Vagina (tissue), 2 donors: Measurements from ENCODE around the gene DPP10. TPM values are rescaled to one million over a fixed set of nuclear protein-coding genes. Genes with fewer than 3 reads are reported as not detected.

Source experiments
- DNase-seq, 2 donors: peaks; one replicate each; pipeline ENCODE4 v3.0.0-alpha.2; 2017; ENCODE audit errors: extremely low spot score in 2 of 2
- H3K27ac ChIP-seq: fragments of 200-600 bp; sonication (generic); one replicate; pipeline ENCODE4 v1.5.1; 2019
- H3K27me3 ChIP-seq: fragments of 200-600 bp; sonication (generic); one replicate; pipeline ENCODE4 v1.5.1; 2019
- H3K36me3 ChIP-seq, 2 donors: fragments of 200-600 bp; sonication (generic); one replicate each; pipeline ENCODE4 v1.5.1; 2017 to 2019
- H3K4me1 ChIP-seq: fragments of 200-600 bp; sonication (generic); one replicate; pipeline ENCODE4 v1.5.1; 2019
- H3K4me3 ChIP-seq, 2 donors: fragments of 200-600 bp; sonication (generic); 1 replicate in 1 of 2; 2 replicates in 1 of 2; pipeline ENCODE4 v1.5.1; 2016 to 2019
- H3K9me3 ChIP-seq: fragments of 200-600 bp; sonication (generic); one replicate; pipeline ENCODE4 v1.5.1; 2019
- POLR2A ChIP-seq, 2 donors: fragments of 450-650 bp; IDR thresholded peaks; one replicate each; pipeline ENCODE4 v1.6.1; 2017; ENCODE audit warnings: antibody characterized with exemption in 2 of 2, mild to moderate bottlenecking in 2 of 2, moderate library complexity in 2 of 2
- POLR2AphosphoS5 ChIP-seq, 2 donors: sonication (generic); formaldehyde crosslinking; IDR thresholded peaks; one replicate each; pipeline ENCODE4 v1.9.0; 2017; ENCODE audit warnings: antibody characterized with exemption in 2 of 2, mild to moderate bottlenecking in 2 of 2, low read depth in 1 of 2; ENCODE audit not compliant: insufficient read depth in 1 of 2
- intact Hi-C: fragments of 100-400 bp; cut with DNase I; formaldehyde crosslinking; loops from one replicate; pipeline ENCODE4 v1.15.1; 2023
- total RNA-seq: library from RNA; depleted of rRNA; stranded (reverse); fragments of >200 nt; gene quantifications from one replicate; pipeline ENCODE4 v1.2.3, GENCODE V29; 2016
- TF ChIP-seq, protein P1 (sequence below), 3 experiments: fragments of 450-650 bp in 2 of 3; fragments of 200-600 bp in 1 of 3; sonication (generic) in 1 of 3; IDR thresholded peaks; one replicate each; pipeline ENCODE4 v1.5.1; 2017 to 2019; ENCODE audit warnings: antibody characterized with exemption in 3 of 3, mild to moderate bottlenecking in 2 of 3, moderate library complexity in 2 of 3

Gene DPP10
- total RNA-seq, 1 donor from 2014 or later, result not detected

DNA sequence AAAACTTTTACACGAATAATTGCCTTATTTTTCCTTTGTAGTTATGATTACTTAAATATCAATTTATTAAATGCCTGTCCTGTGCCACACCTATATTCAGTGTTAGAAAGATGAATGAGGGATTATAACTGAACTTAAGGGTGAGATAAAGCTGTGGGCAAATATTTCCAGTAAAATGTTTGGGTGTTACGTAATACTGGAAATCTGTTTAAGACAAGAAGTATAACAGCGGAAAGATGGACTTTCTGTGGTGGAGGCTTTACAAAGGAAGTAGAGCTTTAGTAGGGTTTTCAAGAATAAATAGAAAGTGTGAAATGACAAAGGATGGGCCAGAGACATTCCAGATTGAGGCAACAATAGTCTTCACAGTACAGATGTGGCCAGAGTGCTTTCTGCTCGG lies 927.0 kb downstream of the DPP10 start:
- Histone ChIP-seq H3K4me3 (no peak overlapping the region), H3K4me1 (no peaks in the 10 kb centered on the region), H3K36me3 (no peaks in the 10 kb centered on the region), H3K27me3 (no peaks in the 10 kb centered on the region), H3K27ac (no peak overlapping the region), H3K9me3 (no peaks in the 10 kb centered on the region)
- no peak for DNase-seq
- TF ChIP-seq, protein P1, sequence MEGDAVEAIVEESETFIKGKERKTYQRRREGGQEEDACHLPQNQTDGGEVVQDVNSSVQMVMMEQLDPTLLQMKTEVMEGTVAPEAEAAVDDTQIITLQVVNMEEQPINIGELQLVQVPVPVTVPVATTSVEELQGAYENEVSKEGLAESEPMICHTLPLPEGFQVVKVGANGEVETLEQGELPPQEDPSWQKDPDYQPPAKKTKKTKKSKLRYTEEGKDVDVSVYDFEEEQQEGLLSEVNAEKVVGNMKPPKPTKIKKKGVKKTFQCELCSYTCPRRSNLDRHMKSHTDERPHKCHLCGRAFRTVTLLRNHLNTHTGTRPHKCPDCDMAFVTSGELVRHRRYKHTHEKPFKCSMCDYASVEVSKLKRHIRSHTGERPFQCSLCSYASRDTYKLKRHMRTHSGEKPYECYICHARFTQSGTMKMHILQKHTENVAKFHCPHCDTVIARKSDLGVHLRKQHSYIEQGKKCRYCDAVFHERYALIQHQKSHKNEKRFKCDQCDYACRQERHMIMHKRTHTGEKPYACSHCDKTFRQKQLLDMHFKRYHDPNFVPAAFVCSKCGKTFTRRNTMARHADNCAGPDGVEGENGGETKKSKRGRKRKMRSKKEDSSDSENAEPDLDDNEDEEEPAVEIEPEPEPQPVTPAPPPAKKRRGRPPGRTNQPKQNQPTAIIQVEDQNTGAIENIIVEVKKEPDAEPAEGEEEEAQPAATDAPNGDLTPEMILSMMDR (IDR thresholded peaks at IDR 0.05), result no peak
- no peak for TF ChIP-seq POLR2AphosphoS5 (IDR thresholded peaks at IDR 0.05; ENCODE audit: insufficient read depth in 1 of 2, low read depth in 1 of 2)
- TF ChIP-seq POLR2A (IDR thresholded peaks at IDR 0.05), result no peak
- intact Hi-C loops, result no loop called here

DNA sequence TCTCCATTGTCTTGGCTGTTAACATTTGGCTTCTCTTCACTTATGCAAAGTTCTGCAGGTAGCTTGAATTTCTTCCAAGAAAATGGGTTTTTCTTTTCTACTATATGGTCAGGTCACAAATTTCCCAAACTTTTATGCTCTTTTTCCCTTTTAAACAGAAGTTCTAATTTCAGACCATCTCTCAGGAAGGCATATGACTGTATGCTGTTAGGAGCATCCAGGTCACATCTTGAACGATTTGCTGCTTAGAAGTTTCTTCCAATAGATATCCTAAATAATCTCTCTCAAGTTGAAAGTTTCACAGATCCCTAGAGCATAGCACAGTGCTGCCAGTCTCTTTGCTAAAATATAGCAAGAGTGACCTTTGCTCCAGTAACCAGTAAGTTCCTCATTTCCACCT lies 932.5 kb downstream of the DPP10 start:
- Histone ChIP-seq H3K9me3 (no peaks in the 10 kb centered on the region), H3K27ac (no peak overlapping the region), H3K4me3 (no peak overlapping the region), H3K36me3 (no peaks in the 10 kb centered on the region), H3K4me1 (no peaks in the 10 kb centered on the region), H3K27me3 (no peaks in the 10 kb centered on the region)
- intact Hi-C loops, result no loop called here
- DNase-seq, result no peak
- no peak for TF ChIP-seq POLR2AphosphoS5 (IDR thresholded peaks at IDR 0.05; ENCODE audit: insufficient read depth in 1 of 2, low read depth in 1 of 2)
- TF ChIP-seq POLR2A (IDR thresholded peaks at IDR 0.05), result no peak
- TF ChIP-seq, protein P1 (IDR thresholded peaks at IDR 0.05), result no peak

- no peaks in the 10 kb centered on the region for H3K36me3 ChIP-seq
Measured at GRCh38 chr2:115384399-115384798, 942.0 kb downstream of the DPP10 start.

GRCh38 chr2:115386465-115386864 lies 944.0 kb downstream of the DPP10 start:
- H3K27ac ChIP-seq, result no peak overlapping the region
- no peaks in the 10 kb centered on the region for H3K4me1 ChIP-seq
- intact Hi-C loops, result no loop called here
- H3K36me3 ChIP-seq, result no peaks in the 10 kb centered on the region
- H3K9me3 ChIP-seq, result no peaks in the 10 kb centered on the region
- H3K4me3 ChIP-seq, result no peak overlapping the region
- H3K27me3 ChIP-seq, result no peaks in the 10 kb centered on the region
- no peak for DNase-seq
- TF ChIP-seq, protein P1 (IDR thresholded peaks at IDR 0.05), result no peak
- TF ChIP-seq POLR2AphosphoS5 (IDR thresholded peaks at IDR 0.05; ENCODE audit: insufficient read depth in 1 of 2, low read depth in 1 of 2) (no peak), POLR2A (IDR thresholded peaks at IDR 0.05) (no peak)

More at GRCh38 chr2:115384399-115384798, 942.0 kb downstream of the DPP10 start:
- Histone ChIP-seq H3K27ac (no peak overlapping the region), H3K27me3 (no peaks in the 10 kb centered on the region), H3K4me1 (no peaks in the 10 kb centered on the region), H3K4me3 (no peak overlapping the region), H3K9me3 (no peaks in the 10 kb centered on the region)
- TF ChIP-seq, protein P1 (IDR thresholded peaks at IDR 0.05), result no peak
- no peak for TF ChIP-seq POLR2AphosphoS5 (IDR thresholded peaks at IDR 0.05; ENCODE audit: insufficient read depth in 1 of 2, low read depth in 1 of 2)
- TF ChIP-seq POLR2A (IDR thresholded peaks at IDR 0.05), result no peak
- DNase-seq, result no peak
- intact Hi-C loops, result no loop called here

DNA sequence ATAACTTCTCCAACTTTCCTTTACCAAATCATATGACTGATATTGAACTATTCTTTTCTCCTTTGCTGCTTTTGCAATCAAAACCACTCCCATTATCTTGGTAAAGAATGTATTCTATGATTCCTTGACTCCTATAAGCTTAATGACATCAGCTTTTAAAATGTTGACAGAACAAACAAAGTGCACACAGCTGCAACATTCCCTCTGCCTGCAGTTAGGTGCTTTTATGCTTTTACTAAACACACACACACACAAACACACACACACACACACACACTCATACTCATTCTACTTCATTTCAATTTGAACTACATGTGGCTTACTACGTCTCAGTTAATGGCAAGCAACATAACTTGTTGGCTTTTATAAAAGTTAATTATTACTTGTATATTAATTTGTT lies 946.6 kb downstream of the DPP10 start:
- intact Hi-C loops, result no loop called here
- TF ChIP-seq, protein P1 (IDR thresholded peaks at IDR 0.05), result no peak
- TF ChIP-seq POLR2AphosphoS5 (IDR thresholded peaks at IDR 0.05; ENCODE audit: insufficient read depth in 1 of 2, low read depth in 1 of 2), result no peak
- no peak for TF ChIP-seq POLR2A (IDR thresholded peaks at IDR 0.05)
- Histone ChIP-seq H3K27ac (no peak overlapping the region), H3K27me3 (no peaks in the 10 kb centered on the region), H3K9me3 (no peaks in the 10 kb centered on the region), H3K4me3 (no peak overlapping the region), H3K36me3 (no peaks in the 10 kb centered on the region), H3K4me1 (no peaks in the 10 kb centered on the region)
- DNase-seq, result no peak
